Mammary epithelial cell (primary cell): Measurements from ENCODE around the gene PRIM2.
"Not testable (repeated sequence)": the region's sequence is repeated elsewhere in the genome, so short reads cannot be mapped to it uniquely, and the experiment has no call there.

ENCODE experiments used
- EZH2 ChIP-seq: IDR thresholded peaks from 2 replicates; pipeline ENCODE4 v1.6.1; 2012; ENCODE audit warnings: low read length, inconsistent platforms, borderline replicate concordance
- TF ChIP-seq, protein P1 (sequence below), 2 donors: IDR thresholded peaks in 1 of 2; conservative IDR thresholded peaks in 1 of 2; 2 replicates each; pipeline ENCODE4 v1.5.1; 2011 to 2012; ENCODE audit warnings: inconsistent platforms in 2 of 2, low read length in 2 of 2, mild to moderate bottlenecking in 2 of 2, control low read depth in 1 of 2, low read depth in 1 of 2; ENCODE audit not compliant: insufficient read depth in 1 of 2; ENCODE audit errors: extremely low read depth in 1 of 2

DNA sequence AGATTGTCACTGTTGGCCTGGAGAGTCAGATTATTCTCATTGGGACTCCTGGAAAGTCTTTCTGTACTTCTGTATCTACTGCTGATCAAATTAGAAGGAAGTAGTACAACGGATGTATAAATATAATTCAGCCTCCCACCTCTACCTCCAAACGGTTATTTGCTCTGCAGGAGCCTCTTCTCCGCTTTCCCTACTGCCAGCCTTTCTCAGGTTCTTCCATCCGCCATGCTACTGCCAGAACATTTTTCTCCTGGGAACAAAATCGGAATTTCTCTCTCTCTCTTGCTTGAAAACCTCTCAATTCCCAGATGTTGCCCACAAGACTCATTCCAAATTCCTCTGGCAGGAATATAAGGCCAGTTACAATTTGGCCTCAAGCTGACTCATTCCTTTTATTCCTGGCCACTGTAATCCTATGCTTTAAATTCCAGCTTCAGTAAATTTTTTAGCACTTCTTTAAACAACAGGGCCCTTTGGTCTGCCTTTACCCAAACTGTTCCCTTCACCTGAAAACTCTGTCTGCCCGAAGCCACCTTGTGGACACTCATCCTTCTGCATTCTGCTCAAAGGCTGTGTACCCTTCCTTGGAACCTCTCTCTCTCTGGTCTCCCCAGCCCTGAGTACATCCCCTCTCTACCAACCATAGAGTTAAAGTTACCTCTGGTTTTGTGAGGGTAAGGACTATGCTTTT is 354.7 kb downstream of the PRIM2 start:
- TF ChIP-seq, protein P1, sequence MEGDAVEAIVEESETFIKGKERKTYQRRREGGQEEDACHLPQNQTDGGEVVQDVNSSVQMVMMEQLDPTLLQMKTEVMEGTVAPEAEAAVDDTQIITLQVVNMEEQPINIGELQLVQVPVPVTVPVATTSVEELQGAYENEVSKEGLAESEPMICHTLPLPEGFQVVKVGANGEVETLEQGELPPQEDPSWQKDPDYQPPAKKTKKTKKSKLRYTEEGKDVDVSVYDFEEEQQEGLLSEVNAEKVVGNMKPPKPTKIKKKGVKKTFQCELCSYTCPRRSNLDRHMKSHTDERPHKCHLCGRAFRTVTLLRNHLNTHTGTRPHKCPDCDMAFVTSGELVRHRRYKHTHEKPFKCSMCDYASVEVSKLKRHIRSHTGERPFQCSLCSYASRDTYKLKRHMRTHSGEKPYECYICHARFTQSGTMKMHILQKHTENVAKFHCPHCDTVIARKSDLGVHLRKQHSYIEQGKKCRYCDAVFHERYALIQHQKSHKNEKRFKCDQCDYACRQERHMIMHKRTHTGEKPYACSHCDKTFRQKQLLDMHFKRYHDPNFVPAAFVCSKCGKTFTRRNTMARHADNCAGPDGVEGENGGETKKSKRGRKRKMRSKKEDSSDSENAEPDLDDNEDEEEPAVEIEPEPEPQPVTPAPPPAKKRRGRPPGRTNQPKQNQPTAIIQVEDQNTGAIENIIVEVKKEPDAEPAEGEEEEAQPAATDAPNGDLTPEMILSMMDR (conservative IDR thresholded peaks at IDR 0.05 in 1 of 2, IDR thresholded peaks at IDR 0.05 in 1 of 2; ENCODE audit: extremely low read depth in 1 of 2, insufficient read depth in 1 of 2, low read depth in 1 of 2, low read length in 2 of 2), result peak; percentile 12 to 42
- TF ChIP-seq EZH2, result not testable (repeated sequence)
